Erythroblast (primary cell): ENCODE data around the gene SMLR1.
"Not testable (repeated sequence)": the region's sequence is repeated elsewhere in the genome, so short reads cannot be mapped to it uniquely, and the experiment has no call there.

ENCODE experiments used
- DNase-seq, 2 experiments: peaks; one replicate each; lab custom pipeline; 2025; lab: John Stamatoyannopoulos, UW
- GATA1 ChIP-seq: IDR thresholded peaks from 2 replicates; pipeline ENCODE4 v1.6.1; 2011; ENCODE audit warnings: low read depth, mild to moderate bottlenecking, control low read depth, low read length, moderate library complexity
- POLR2A ChIP-seq: IDR thresholded peaks from 2 replicates; pipeline ENCODE4 v1.6.1; 2011; ENCODE audit warnings: mild to moderate bottlenecking, low read length

SMLR1 gene

GRCh38 chr6:130827247-130828149 lies at the start of gene SMLR1:
TSS of gene SMLR1 (plus strand) at chr6:130827406. CDS start at chr6:130827414, 8 bp downstream.
- TF ChIP-seq GATA1 (no peak), POLR2A (no peak)

GRCh38 chr6:130778946-130779657 lies 48.1 kb upstream of the SMLR1 start:
- TF ChIP-seq GATA1 = no peak
- TF ChIP-seq POLR2A = no peak
- DNase-seq = no peak

More at GRCh38 chr6:130827247-130828149, at the start of gene SMLR1:
- no peak for DNase-seq

DNA sequence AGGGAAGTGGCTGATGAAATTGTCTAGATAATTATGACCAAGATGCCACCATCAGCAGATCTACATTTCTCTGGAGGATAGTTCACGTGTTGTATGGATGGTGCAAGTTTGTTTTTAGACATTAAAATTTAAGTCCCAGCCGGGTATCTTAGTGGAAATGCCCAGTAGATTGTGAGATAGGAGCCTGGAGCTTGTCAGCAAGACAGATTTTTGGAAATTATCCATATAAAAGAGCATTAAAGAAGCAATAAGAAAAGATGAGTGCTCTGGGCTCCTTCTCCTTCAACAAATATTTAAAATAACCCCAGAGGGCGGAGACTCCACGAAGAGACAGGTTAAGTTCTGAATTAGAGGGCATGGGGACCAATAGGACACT lies 47.6 kb upstream of the SMLR1 start:
- TF ChIP-seq POLR2A (no peak), GATA1 (no peak)
- no peak for DNase-seq

DNA sequence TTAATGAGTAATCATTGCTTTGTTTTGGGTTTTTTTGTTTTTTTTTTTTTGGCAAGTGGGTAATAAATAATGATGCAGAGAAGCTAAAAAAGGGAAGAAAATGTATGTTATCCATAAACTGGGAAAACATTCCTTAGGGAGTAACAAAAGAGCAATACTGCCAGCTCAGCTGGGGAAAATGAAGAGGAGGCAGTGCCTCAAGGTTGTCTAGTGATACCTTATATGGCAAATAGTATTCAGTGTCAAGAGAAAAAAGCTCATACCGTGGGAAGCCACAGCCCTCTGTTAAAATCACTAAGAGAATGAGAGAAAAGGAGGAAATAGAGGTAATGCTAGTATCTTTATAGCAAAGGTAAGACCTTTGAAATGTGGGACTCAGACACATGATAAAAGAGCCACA lies 47.1 kb upstream of the SMLR1 start:
- no peak for DNase-seq
- TF ChIP-seq GATA1 (no peak), POLR2A (no peak)

DNA sequence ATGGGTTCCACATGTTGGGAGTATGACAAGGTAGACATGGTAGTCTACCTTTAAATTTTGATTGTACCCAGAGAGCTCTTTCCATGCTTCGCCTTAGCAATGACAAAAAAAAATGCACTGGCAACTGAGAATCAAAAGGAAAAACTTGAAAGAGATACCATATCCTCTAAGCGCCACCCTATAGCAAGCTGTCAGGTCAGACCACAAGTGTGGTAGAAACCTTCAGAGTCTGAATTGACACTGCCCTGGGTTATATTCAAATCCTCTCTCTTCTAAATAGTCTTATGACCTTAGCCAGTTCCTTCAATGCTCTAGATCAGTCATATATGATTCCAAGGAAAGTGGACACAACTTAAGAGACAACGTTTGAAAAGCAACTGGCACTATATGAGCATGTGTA lies 45.6 kb upstream of the SMLR1 start:
- TF ChIP-seq POLR2A (no peak), GATA1 (no peak)

DNA sequence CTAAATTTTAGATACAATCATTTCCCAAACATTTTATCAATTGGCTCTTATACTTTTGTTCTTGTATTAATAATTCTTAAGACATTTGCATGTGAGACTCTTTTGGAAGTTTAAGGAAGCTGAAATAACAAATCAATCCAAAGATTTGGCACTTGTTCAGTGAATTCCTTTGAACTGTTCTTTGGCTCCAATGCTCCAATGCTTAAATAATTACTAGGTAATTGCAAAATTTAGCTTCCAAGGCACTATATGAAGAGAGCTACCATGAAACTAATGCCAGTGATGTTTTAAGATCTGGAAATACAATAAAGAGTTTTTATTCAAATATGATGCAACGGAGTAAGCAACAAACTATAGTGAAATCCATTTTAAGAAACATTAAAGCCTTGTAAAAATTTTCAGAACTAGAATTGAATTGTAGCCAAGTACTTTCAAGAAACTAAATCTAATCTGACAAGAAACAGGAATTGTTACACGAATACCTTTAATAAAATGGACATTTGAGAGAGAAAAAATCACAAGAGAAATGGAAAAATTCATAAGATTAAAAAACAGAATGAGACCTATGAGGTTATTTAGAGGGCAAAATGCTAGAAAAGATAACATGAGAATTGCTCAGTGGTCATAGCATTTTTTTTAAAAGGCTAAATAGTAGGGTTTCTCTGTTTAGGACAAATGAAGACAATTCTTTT lies 43.6 kb upstream of the SMLR1 start:
- no peak for TF ChIP-seq GATA1
- no peak for TF ChIP-seq POLR2A
- no peak for DNase-seq

More for the DNA sequence above, 45.6 kb upstream of the SMLR1 start:
- no peak for DNase-seq

- no peak for DNase-seq
- TF ChIP-seq GATA1 (no peak), POLR2A (no peak)
These were observed 39.3 kb upstream of the SMLR1 start for GRCh38 chr6:130787726-130788500.

DNA sequence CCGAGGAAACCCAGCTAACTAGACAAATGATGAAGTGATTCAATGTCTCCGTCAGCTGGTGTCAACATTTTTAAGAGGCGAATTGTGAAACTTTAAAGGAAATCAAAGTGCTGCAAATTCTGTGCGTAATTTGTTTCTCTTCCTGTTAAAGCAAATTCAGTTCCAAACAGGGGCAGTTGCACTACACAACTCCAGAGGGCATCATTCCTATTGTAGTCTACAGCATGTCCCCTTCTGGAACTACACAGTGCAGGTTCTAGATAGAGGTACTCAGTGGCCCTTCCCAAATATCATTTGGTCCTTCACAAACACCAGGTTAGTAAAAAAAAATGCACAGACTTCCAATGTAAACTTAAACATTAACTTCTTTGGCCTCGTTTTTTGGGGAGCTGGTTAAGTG lies 38.3 kb upstream of the SMLR1 start:
- TF ChIP-seq GATA1 = no peak
- TF ChIP-seq POLR2A = no peak

DNA sequence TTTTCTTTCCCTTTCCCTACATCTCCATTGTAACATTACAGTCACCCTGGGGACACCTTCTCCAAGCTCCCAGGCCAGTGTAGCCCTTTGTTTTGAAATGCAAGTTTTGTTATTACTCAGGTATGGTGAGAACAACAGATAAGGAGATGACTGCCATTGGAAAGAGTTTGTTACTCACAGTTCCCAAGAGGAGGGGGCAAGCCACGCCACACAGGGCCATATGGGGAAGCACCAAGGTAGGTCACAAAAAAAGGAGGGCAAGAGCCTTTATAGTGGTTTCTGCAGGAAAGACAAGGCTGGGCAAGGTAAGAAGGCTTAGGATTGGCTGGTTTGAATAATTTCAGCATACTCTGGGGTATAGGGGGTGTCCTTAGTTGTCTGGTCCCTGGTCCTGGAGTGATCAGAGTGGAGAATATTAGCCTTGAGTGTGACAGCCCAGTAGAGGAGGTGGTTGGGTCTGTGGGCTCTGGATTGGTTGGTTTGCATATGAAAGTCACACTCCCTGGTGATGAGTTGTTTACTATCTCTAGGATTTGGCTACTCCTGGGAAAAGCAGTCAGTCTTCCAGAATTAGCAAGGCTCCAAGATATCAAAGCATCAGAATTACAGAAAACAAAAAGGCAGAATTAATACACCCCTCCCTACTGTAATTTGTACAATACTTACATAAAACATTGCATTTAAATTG lies 33.1 kb upstream of the SMLR1 start:
- DNase-seq = no peak
- TF ChIP-seq POLR2A (no peak), GATA1 (no peak)

More for the DNA sequence above, 38.3 kb upstream of the SMLR1 start:
- DNase-seq = no peak

- no peak for DNase-seq
- no peak for TF ChIP-seq POLR2A
- TF ChIP-seq GATA1 = no peak
These were observed 32.5 kb upstream of the SMLR1 start for GRCh38 chr6:130794738-130795137.

DNA sequence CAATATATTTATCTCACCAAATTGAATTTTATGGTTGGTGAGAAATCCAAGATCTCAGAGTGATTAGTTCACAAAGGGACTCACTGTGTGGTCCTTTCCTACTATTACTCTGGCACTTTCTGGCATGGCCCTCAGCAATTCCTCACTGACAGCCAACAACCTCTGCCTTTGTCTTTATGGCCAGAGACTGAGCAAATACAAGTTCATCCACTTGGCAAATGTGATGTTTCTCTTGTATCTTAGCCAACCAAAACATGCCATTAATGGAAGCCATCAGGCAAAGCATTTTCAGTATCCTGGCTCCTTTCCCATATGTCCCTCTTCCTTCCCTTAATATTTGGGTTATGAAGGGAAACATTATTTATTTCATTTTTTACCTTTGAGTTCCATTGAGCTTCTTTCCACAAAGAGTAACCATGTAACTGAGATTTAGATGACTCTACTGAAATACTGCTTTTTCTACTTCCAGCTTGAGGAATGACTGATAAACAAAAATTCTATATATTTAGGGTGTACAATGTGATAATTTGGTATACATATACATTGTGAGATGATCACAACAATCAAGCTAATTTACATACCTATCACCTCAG lies 30.8 kb upstream of the SMLR1 start:
- TF ChIP-seq GATA1 (no peak), POLR2A (no peak)
- DNase-seq = no peak

DNA sequence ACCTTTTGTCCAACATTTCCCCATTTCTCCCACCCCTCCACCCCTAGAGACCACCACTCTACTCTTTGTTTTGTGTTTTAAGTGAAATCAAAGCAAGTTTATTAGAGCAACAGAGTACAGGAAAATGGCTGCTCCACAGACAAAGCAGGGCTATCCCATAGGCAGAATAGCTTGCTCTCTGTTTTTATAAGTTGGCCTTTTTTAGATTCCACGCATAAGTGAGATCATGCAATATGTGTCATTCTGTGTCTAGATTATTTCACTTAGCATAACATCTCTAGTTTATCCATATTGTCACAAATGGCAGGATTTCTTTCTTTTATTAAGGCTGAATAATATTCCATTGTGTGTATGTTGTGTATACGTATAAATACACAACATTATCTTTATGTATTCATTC lies 30.1 kb upstream of the SMLR1 start:
- no peak for DNase-seq

GRCh38 chr6:130801368-130801767 lies 25.8 kb upstream of the SMLR1 start:
- not testable (repeated sequence) for DNase-seq

More for the DNA sequence above, 30.1 kb upstream of the SMLR1 start:
- TF ChIP-seq GATA1 = no peak
- no peak for TF ChIP-seq POLR2A
